MM.1S (cell line): ENCODE data around the gene DNAJC6.

Experiments
- DNase-seq: peaks from one replicate; pipeline ENCODE4 v3.0.0-alpha.2; 2015
- H2AFZ ChIP-seq: fragments of 300-600 bp; sonication (generic); 2 replicates; pipeline ENCODE4 v1.6.0; 2016; ENCODE audit warnings: antibody characterized with exemption, low read length
- H3F3A ChIP-seq: fragments of 300-600 bp; sonication (generic); 2 replicates; pipeline ENCODE4 v1.6.1; 2016; ENCODE audit warnings: mild to moderate bottlenecking, antibody characterized with exemption, low read length, moderate library complexity, mixed read lengths; ENCODE audit not compliant: insufficient read depth
- H3K27ac ChIP-seq: fragments of 300-600 bp; sonication (generic); 2 replicates; pipeline ENCODE4 v1.5.1; 2016; ENCODE audit warnings: mild to moderate bottlenecking, low read length
- H3K27me3 ChIP-seq: fragments of 300-600 bp; sonication (generic); replicated peaks from 2 replicates; pipeline ENCODE4 v1.6.0; 2016; ENCODE audit warnings: low read length; ENCODE audit not compliant: insufficient read depth
- H3K36me3 ChIP-seq: fragments of 300-600 bp; sonication (generic); replicated peaks from 2 replicates; pipeline ENCODE4 v1.6.1; 2016; ENCODE audit warnings: mild to moderate bottlenecking, low read length, mixed read lengths; ENCODE audit not compliant: insufficient read depth
- H3K4me1 ChIP-seq: fragments of 300-600 bp; sonication (generic); 2 replicates; pipeline ENCODE4 v1.6.1; 2016; ENCODE audit warnings: low read length, mixed read lengths
- H3K4me2 ChIP-seq: fragments of 300-600 bp; sonication (generic); 2 replicates; pipeline ENCODE4 v1.6.0; 2016; ENCODE audit warnings: low read depth, low read length
- H3K4me3 ChIP-seq: fragments of 300-600 bp; sonication (generic); 2 replicates; pipeline ENCODE4 v1.5.1; 2016; ENCODE audit warnings: low read length, mixed read lengths
- H3K79me2 ChIP-seq: fragments of 300-600 bp; sonication (generic); 2 replicates; pipeline ENCODE4 v1.6.1; 2016; ENCODE audit warnings: mixed run types, low read length, mixed read lengths
- H3K9ac ChIP-seq: fragments of 300-600 bp; sonication (generic); 2 replicates; pipeline ENCODE4 v1.6.1; 2016; ENCODE audit warnings: low read length, mixed read lengths
- H3K9me2 ChIP-seq: fragments of 300-600 bp; sonication (generic); replicated peaks from 2 replicates; pipeline ENCODE4 v1.6.1; 2016; ENCODE audit warnings: mild to moderate bottlenecking, low read length, mixed read lengths; ENCODE audit not compliant: insufficient read depth
- H3K9me3 ChIP-seq: fragments of 300-600 bp; sonication (generic); replicated peaks from 2 replicates; pipeline ENCODE4 v1.6.1; 2016; ENCODE audit warnings: mild to moderate bottlenecking, low read length, mixed read lengths; ENCODE audit not compliant: insufficient read depth
- H4K20me1 ChIP-seq: fragments of 300-600 bp; sonication (generic); 2 replicates; pipeline ENCODE4 v1.6.1; 2016; ENCODE audit warnings: mild to moderate bottlenecking, low read length, moderate library complexity, mixed read lengths; ENCODE audit not compliant: insufficient read depth
- CTCF ChIP-seq: fragments of 300-600 bp; sonication (generic); IDR thresholded peaks from 2 replicates; pipeline ENCODE4 v1.5.1; 2016; ENCODE audit warnings: antibody characterized with exemption, low read length, mixed read lengths
- EZH2 ChIP-seq: fragments of 300-600 bp; sonication (generic); optimal IDR thresholded peaks from 2 replicates; pipeline ENCODE3; 2017; ENCODE audit warnings: low read depth, mild to moderate bottlenecking, antibody characterized with exemption, low read length, mixed read lengths
- EZH2phosphoT487 ChIP-seq: fragments of 300-600 bp; sonication (generic); IDR thresholded peaks from 2 replicates; pipeline ENCODE4 v1.6.1; 2018; ENCODE audit warnings: antibody characterized with exemption, low read length

Gene DNAJC6

GRCh38 chr1:65458730-65459396 lies 149.5 kb downstream of the DNAJC6 start:
- no peak for DNase-seq
- no peaks in the 10 kb centered on the region for H3K79me2 ChIP-seq

GRCh38 chr1:65459397-65459768 lies 150.0 kb downstream of the DNAJC6 start:
- Histone ChIP-seq H3K4me3 (no peak overlapping the region), H4K20me1 (no peaks in the 10 kb centered on the region), H3K27me3 (no peaks in the 10 kb centered on the region), H3K36me3 (no peaks in the 10 kb centered on the region), H3K9me3 (no peaks in the 10 kb centered on the region), H3K9ac (no peak overlapping the region), H2AFZ (no peak overlapping the region), H3K4me2 (no peak overlapping the region), H3F3A (no peaks in the 10 kb centered on the region), H3K27ac (no peak overlapping the region), H3K9me2 (no peaks in the 10 kb centered on the region), H3K79me2 (no peaks in the 10 kb centered on the region), H3K4me1 (no peaks in the 10 kb centered on the region)
- TF ChIP-seq EZH2 (no peak), EZH2phosphoT487 (no peak), CTCF (peak; percentile 55)
- peak; percentile 31 for DNase-seq

More at GRCh38 chr1:65458730-65459396, 149.5 kb downstream of the DNAJC6 start:
- H2AFZ ChIP-seq = no peak overlapping the region
- no peak overlapping the region for H3K4me3 ChIP-seq
- H3K4me2 ChIP-seq = no peak overlapping the region
- no peaks in the 10 kb centered on the region for H3F3A ChIP-seq
- no peak overlapping the region for H3K9ac ChIP-seq
- no peaks in the 10 kb centered on the region for H3K4me1 ChIP-seq
- H3K27ac ChIP-seq = no peak overlapping the region
- H3K9me2 ChIP-seq = no peaks in the 10 kb centered on the region
- TF ChIP-seq EZH2phosphoT487 (no peak), CTCF (no peak), EZH2 (no peak)
- no peaks in the 10 kb centered on the region for H3K36me3 ChIP-seq
- H4K20me1 ChIP-seq = no peaks in the 10 kb centered on the region
- no peaks in the 10 kb centered on the region for H3K9me3 ChIP-seq
- no peaks in the 10 kb centered on the region for H3K27me3 ChIP-seq
